HG03378 (cell line): ENCODE measurements around the gene C12orf76.

Experiments used
- ATAC-seq: cut with Tn5 transposase; IDR thresholded peaks from one replicate; pipeline ENCODE4 v1.9.1; 2021; ENCODE audit warnings: mild to moderate bottlenecking, moderate library complexity; ENCODE audit not compliant: unreplicated experiment

The C12orf76 gene

GRCh38 chr12:109996483-109996853 is 51.9 kb downstream of the C12orf76 start:
- no peak for ATAC-seq

GRCh38 chr12:109995686-109996482 is 52.4 kb downstream of the C12orf76 start, which contains the start of gene GIT2:
TSS of gene GIT2 (minus strand) at chr12:109996368. CDS start at chr12:109996224, 144 bp downstream.
- peak; percentile 58 for ATAC-seq

- no peak for ATAC-seq
These were observed 53.0 kb downstream of the C12orf76 start for GRCh38 chr12:109995361-109995685.

- no peak for ATAC-seq
These were observed 53.7 kb downstream of the C12orf76 start for GRCh38 chr12:109994401-109995175.

- no peak for ATAC-seq
These were observed 55.2 kb downstream of the C12orf76 start for GRCh38 chr12:109993091-109993490.

GRCh38 chr12:109991586-109991985 is 56.7 kb downstream of the C12orf76 start:
- ATAC-seq, result no peak
